AG08395 (cell line): ENCODE results near the gene CSTPP1.
"Not testable (repeated sequence)": the region's sequence is repeated elsewhere in the genome, so short reads cannot be mapped to it uniquely, and the experiment has no call there.

ENCODE experiments used
- DNase-seq: peaks from one replicate; pipeline ENCODE4 v3.0.0; 2012; ENCODE audit warnings: mixed read lengths, low spot score

Gene CSTPP1

GRCh38 chr11:47181271-47181670 lies 244.7 kb downstream of the CSTPP1 start:
- no peak for DNase-seq

- no peak for DNase-seq
These were observed 245.8 kb downstream of the CSTPP1 start for GRCh38 chr11:47182380-47182779.

- no peak for DNase-seq
These were observed 246.7 kb downstream of the CSTPP1 start for GRCh38 chr11:47183031-47183856.

- DNase-seq: no peak
These were observed 247.4 kb downstream of the CSTPP1 start for GRCh38 chr11:47183969-47184368.

GRCh38 chr11:47184711-47185304 lies 248.2 kb downstream of the CSTPP1 start:
- DNase-seq: no peak

GRCh38 chr11:47185305-47186075 lies 248.9 kb downstream of the CSTPP1 start:
- DNase-seq: peak; percentile 36

GRCh38 chr11:47186076-47186699 lies 249.6 kb downstream of the CSTPP1 start, which contains the start of gene PACSIN3:
Gene PACSIN3, minus strand, starts transcription at chr11:47186434. Its CDS starts 3,707 bp downstream, at chr11:47182727.
- DNase-seq: peak; percentile 65

- DNase-seq: no peak
These were observed 250.4 kb downstream of the CSTPP1 start for GRCh38 chr11:47186700-47187695.

- no peak for DNase-seq
These were observed 251.2 kb downstream of the CSTPP1 start for GRCh38 chr11:47187723-47188122.

- no peak for DNase-seq
These were observed 251.7 kb downstream of the CSTPP1 start for GRCh38 chr11:47188259-47188658.

GRCh38 chr11:47189100-47189834 lies 252.7 kb downstream of the CSTPP1 start:
- DNase-seq: peak; percentile 68

GRCh38 chr11:47191137-47191536 lies 254.6 kb downstream of the CSTPP1 start:
- not testable (repeated sequence) for DNase-seq

- no peak for DNase-seq
These were observed 255.6 kb downstream of the CSTPP1 start for GRCh38 chr11:47192111-47192510.

GRCh38 chr11:47198161-47198560 lies 261.6 kb downstream of the CSTPP1 start:
- DNase-seq: not testable (repeated sequence)

GRCh38 chr11:47201015-47201414 lies 264.5 kb downstream of the CSTPP1 start:
- DNase-seq: no peak

- no peak for DNase-seq
These were observed 266.0 kb downstream of the CSTPP1 start for GRCh38 chr11:47202576-47202975.

- peak; percentile 76 for DNase-seq
These were observed 268.1 kb downstream of the CSTPP1 start for GRCh38 chr11:47204637-47204989.

GRCh38 chr11:47206577-47206976 lies 270.0 kb downstream of the CSTPP1 start:
- DNase-seq: not testable (repeated sequence)

GRCh38 chr11:47207459-47207858 lies 270.9 kb downstream of the CSTPP1 start:
- no peak for DNase-seq

- DNase-seq: not testable (repeated sequence)
These were observed 271.5 kb downstream of the CSTPP1 start for GRCh38 chr11:47208008-47208552.
